Brain microvascular endothelial cell (primary cell): Measurements from ENCODE around the gene CCDC126.
A peak's percentile ranks its signal among the peaks of the same experiment; 100 is the strongest.

ENCODE experiments used
- DNase-seq: peaks from one replicate; pipeline ENCODE4 v3.0.0-alpha.2; 2020
- H3K27ac ChIP-seq: fragments of 250-450 bp; sonication (Bioruptor Pico); 2 replicates; pipeline ENCODE4 v1.5.1; 2020; ENCODE audit warnings: mild to moderate bottlenecking, moderate library complexity
- H3K27me3 ChIP-seq: fragments of 250-450 bp; sonication (Bioruptor Pico); replicated peaks from 2 replicates; pipeline ENCODE4 v1.5.1; 2020; ENCODE audit warnings: mild to moderate bottlenecking
- H3K36me3 ChIP-seq: fragments of 250-450 bp; sonication (Bioruptor Pico); replicated peaks from 2 replicates; pipeline ENCODE4 v1.5.1; 2020; ENCODE audit warnings: mild to moderate bottlenecking
- H3K4me3 ChIP-seq: 2 replicates; pipeline ENCODE4 v1.5.1; 2011; ENCODE audit warnings: low read depth, mild to moderate bottlenecking, control low read depth, low read length, moderate library complexity
- in situ Hi-C: cut with HindIII; loops from 2 replicates; pipeline ENCODE4 v1.10.0; 2017; ENCODE audit warnings: low sequenced_read_pairs, low pct_ligation_motif_present
- TF ChIP-seq, protein P1 (sequence below): IDR thresholded peaks from 2 replicates; pipeline ENCODE4 v1.5.1; 2011; ENCODE audit warnings: low read depth, mild to moderate bottlenecking, moderate library complexity, low read length, control low read depth, inconsistent platforms; ENCODE audit errors: missing control alignments

CCDC126 gene

DNA sequence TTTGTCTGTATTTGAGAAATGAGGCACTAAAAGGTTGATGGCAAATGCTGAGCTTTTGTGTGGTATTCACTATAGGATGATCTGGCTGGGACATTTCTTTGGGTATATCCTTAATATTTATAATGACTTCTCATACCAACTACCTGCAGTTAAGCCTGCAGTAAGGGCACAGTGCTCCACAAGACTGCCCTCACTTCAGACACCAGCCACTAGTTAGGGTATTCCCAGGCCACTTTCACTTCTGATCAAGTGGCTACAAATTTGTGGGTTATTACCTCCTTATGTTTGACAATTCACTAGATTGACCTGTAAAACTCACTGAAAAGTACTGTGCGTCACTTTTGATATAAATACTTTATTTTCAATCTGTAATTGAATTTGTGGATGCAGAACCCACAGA lies 20.3 kb downstream of the CCDC126 start:
- no peaks in the 10 kb centered on the region for H3K27me3 ChIP-seq
- no peak overlapping the region for H3K4me3 ChIP-seq
- H3K27ac ChIP-seq, result no peak overlapping the region
- TF ChIP-seq, protein P1, sequence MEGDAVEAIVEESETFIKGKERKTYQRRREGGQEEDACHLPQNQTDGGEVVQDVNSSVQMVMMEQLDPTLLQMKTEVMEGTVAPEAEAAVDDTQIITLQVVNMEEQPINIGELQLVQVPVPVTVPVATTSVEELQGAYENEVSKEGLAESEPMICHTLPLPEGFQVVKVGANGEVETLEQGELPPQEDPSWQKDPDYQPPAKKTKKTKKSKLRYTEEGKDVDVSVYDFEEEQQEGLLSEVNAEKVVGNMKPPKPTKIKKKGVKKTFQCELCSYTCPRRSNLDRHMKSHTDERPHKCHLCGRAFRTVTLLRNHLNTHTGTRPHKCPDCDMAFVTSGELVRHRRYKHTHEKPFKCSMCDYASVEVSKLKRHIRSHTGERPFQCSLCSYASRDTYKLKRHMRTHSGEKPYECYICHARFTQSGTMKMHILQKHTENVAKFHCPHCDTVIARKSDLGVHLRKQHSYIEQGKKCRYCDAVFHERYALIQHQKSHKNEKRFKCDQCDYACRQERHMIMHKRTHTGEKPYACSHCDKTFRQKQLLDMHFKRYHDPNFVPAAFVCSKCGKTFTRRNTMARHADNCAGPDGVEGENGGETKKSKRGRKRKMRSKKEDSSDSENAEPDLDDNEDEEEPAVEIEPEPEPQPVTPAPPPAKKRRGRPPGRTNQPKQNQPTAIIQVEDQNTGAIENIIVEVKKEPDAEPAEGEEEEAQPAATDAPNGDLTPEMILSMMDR, result no peak
- no peaks in the 10 kb centered on the region for H3K36me3 ChIP-seq
- in situ Hi-C loops, result no loop called here
- no peak for DNase-seq

DNA sequence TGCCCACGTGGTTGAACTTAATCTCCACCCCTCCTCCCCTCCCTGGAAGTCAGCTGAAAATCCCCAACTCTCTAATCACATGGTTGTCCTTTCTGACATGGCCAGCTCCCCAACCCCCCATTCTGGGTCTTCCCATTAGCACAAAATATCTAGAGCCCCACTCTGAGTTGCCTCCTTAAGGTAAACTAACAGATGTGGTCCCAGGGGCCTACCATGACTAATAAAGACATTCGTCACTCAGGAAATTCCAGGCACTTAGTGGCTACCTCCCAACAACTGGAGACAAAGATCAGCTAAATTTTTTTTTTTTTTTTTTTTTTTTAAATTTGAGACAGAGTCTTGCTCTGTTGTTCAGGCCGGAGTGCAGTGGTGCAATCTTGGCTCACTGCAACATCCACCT lies 21.1 kb downstream of the CCDC126 start:
- no peaks in the 10 kb centered on the region for H3K27me3 ChIP-seq
- no peaks in the 10 kb centered on the region for H3K36me3 ChIP-seq
- in situ Hi-C loops, result no loop called here
- no peak for DNase-seq
- H3K4me3 ChIP-seq, result no peak overlapping the region
- TF ChIP-seq, protein P1, result no peak
- H3K27ac ChIP-seq, result no peak overlapping the region

DNA sequence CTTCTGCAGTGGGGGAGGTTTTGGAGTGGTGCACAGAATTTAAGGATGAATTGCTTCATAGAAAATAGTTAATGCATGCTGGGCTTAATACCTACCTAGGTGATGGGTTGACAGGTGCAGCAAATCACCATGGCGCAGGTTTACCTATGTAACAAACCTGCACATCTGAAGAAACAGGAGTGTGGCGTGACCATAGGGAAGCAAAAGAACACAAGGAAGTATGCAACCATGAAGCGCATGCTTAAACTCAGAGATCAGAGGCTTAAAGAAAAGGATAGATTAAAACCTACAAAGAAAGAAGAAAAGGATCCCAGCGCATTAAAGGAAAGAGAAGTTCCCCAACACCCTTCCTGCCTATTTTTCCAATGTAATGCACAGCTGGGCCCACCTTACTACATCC lies 22.0 kb downstream of the CCDC126 start:
- Histone ChIP-seq H3K27me3 (no peaks in the 10 kb centered on the region), H3K27ac (no peak overlapping the region), H3K4me3 (no peak overlapping the region), H3K36me3 (no peaks in the 10 kb centered on the region)
- TF ChIP-seq, protein P1, result no peak
- DNase-seq, result no peak
- in situ Hi-C loops, result no loop called here

DNA sequence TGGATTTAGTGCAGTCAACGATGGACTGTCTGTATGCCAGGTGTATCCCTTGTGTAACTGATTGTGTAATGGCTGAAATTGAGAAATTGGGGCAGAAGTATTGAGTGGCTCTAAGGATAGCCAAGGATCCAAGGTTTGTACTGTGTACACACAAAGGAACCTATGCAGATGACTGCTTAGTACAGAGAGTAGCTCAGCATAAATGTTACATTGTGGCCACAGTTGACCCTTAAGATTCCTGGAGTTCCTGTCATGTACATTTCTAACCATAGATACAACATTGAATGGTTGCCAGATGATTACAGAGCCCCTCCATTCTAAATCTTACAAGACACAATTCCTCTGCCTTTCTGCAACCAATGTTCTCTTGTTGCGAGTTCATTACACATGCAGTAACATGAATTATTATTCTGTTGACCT lies 25.3 kb downstream of the CCDC126 start:
- in situ Hi-C loops, result no loop called here
- DNase-seq, result peak; percentile 55

DNA sequence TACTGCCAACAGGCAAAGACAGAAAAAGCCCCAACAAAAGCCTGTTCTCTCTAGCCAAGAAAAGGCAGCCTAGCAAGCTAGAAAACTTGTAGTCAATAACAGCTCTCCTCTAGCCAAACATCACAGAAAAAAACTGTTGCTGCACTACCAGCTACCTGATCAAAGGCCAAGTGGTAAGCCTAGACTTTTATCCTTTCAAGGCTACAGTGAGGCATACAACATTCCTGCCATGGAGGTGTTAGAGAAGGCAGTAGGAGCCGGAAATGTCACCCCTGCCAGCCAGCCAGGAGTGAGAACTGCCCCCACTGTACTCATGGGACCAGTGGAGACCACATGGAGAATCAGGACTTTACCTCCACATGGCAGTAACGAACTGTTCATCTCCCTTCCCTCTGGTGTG lies 31.2 kb downstream of the CCDC126 start:
- TF ChIP-seq, protein P1, result no peak
- no peak for DNase-seq
- in situ Hi-C loops, result no loop called here
- Histone ChIP-seq H3K4me3 (no peak overlapping the region), H3K27ac (no peak overlapping the region), H3K27me3 (no peaks in the 10 kb centered on the region), H3K36me3 (no peaks in the 10 kb centered on the region)

More for the DNA sequence above, 25.3 kb downstream of the CCDC126 start:
- TF ChIP-seq, protein P1, result no peak
- H3K36me3 ChIP-seq, result no peaks in the 10 kb centered on the region
- H3K4me3 ChIP-seq, result no peak overlapping the region
- no peaks in the 10 kb centered on the region for H3K27me3 ChIP-seq
- no peak overlapping the region for H3K27ac ChIP-seq

DNA sequence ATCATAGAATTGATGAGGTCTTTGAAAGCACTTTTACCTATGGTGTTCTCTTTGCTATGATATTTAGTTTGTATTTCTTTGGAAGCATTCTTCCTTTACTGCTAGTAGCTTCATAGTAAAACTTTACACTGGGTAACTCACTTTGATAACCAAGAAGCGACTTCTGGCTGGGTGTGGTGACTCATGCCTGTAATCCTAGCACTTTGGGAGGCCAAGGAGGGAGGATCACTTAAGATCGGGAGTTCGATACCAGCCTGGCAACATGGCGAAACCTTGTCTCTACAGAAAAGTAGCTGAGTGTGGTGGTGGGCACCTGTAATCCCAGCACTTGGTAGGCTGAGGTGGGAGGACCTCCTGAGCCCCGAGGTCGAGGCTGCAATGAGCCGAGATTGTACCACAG lies 36.2 kb downstream of the CCDC126 start:
- Histone ChIP-seq H3K4me3 (no peak overlapping the region), H3K36me3 (no peaks in the 10 kb centered on the region), H3K27ac (no peak overlapping the region), H3K27me3 (no peaks in the 10 kb centered on the region)
- TF ChIP-seq, protein P1, result no peak
- DNase-seq, result no peak
- in situ Hi-C loops, result no loop called here
